ENCODE measurements around the gene MOB3B.
"Not testable (repeated sequence)": the region's sequence is repeated elsewhere in the genome, so short reads cannot be mapped to it uniquely, and the experiment has no call there.

Gene MOB3B

DNA sequence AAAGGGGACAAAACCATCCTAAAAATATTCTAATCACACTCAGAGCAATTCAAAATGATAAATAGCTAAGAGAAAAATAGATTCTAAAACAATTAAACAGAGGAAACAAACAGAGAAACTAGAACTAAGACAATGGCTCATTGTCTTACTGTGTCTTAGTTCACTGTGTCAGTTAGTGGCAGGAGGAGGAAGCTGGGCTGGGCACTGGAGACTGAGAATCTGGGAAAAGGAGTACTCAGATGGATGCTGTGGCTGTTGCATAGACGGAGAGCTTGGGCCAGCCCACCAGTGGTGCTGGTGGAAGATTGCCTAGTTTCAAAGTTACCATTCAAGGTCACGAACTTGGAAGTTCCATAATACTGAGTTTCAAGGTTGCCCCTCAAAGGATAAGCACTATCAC, 100.2 kb downstream of the MOB3B start:
- Histone ChIP-seq H3K27me3 (ENCODE audit: control insufficient read depth in 2 of 2, insufficient read depth in 2 of 2, low read length in 2 of 2) (no peaks in the 10 kb centered on the region), H3K27ac (ENCODE audit: low read depth in 2 of 2, low read length in 2 of 2) (peak overlapping the region; percentile 53 to 56), H3K9me3 (ENCODE audit: control insufficient read depth in 2 of 2, low read length in 2 of 2) (no peaks in the 10 kb centered on the region), H3K36me3 (ENCODE audit: control insufficient read depth in 2 of 2, insufficient read depth in 2 of 2, low read length in 2 of 2) (peaks cover 0 to 3% of the 10 kb centered on the region in 2 donors), H3K9ac (ENCODE audit: low read depth in 1 of 2, low read length in 2 of 2) (no peak overlapping the region), H3K4me3 (ENCODE audit: low read length in 2 of 2) (no peak overlapping the region), H3K4me1 (ENCODE audit: control insufficient read depth in 2 of 2, insufficient read depth in 2 of 2, low read length in 2 of 2) (peaks cover 5 to 19% of the 10 kb centered on the region in 2 donors)

DNA sequence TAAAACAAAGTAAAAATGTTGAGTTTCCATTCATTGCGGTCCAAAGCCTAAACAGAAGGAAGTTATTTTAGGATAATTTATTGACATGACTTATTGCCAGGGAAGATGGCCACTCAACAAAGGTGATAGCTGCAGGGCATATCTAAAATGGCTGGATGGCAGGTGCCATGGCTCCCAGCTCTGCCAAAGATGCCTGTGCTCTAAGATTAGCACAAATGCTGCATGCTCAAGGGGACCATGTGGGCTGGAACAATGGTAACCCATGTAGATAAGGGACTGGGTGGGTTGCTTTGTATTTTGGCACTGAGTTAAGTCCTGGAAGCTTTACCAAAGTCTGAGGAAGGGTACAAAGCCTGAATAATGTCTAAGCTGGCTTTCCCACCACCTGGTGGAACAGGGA, 101.1 kb downstream of the MOB3B start:
- H3K4me1 ChIP-seq (ENCODE audit: control insufficient read depth in 2 of 2, insufficient read depth in 2 of 2, low read length in 2 of 2): peaks cover 5 to 11% of the 10 kb centered on the region in 2 donors
- H3K9ac ChIP-seq (ENCODE audit: low read depth in 1 of 2, low read length in 2 of 2): no peak overlapping the region
- H3K9me3 ChIP-seq (ENCODE audit: control insufficient read depth in 2 of 2, low read length in 2 of 2): no peaks in the 10 kb centered on the region
- H3K4me3 ChIP-seq (ENCODE audit: low read length in 2 of 2): no peak overlapping the region
- H3K36me3 ChIP-seq (ENCODE audit: control insufficient read depth in 2 of 2, insufficient read depth in 2 of 2, low read length in 2 of 2): peaks cover 0 to 3% of the 10 kb centered on the region in 2 donors
- no peak overlapping the region for H3K27ac ChIP-seq (ENCODE audit: low read depth in 2 of 2, low read length in 2 of 2)
- no peaks in the 10 kb centered on the region for H3K27me3 ChIP-seq (ENCODE audit: control insufficient read depth in 2 of 2, insufficient read depth in 2 of 2, low read length in 2 of 2)

DNA sequence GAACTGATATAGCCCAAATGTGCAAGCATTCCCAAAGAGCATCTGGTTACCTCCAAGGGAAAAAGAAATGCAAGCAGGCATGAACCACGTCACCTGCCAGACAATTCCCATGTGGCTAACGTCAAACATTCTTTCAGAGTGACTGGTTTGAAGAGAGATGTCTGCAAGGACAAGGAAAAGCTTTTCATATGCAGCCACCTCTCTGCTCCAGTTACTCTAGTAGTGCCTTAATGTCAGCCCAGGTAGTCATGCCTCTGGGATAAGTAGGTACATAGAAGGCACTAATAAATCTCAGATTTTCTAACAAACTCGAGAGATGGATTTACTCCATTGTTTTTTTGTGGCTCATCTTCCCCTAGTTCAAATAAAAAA, 102.4 kb downstream of the MOB3B start:
- Histone ChIP-seq H3K4me1 (ENCODE audit: control insufficient read depth in 2 of 2, insufficient read depth in 2 of 2, low read length in 2 of 2) (peaks cover 0 to 7% of the 10 kb centered on the region in 2 donors), H3K9me3 (ENCODE audit: control insufficient read depth in 2 of 2, low read length in 2 of 2) (no peaks in the 10 kb centered on the region), H3K27me3 (ENCODE audit: control insufficient read depth in 2 of 2, insufficient read depth in 2 of 2, low read length in 2 of 2) (no peaks in the 10 kb centered on the region), H3K4me3 (ENCODE audit: low read length in 2 of 2) (no peak overlapping the region), H3K9ac (ENCODE audit: low read depth in 1 of 2, low read length in 2 of 2) (no peak overlapping the region), H3K27ac (ENCODE audit: low read depth in 2 of 2, low read length in 2 of 2) (no peak overlapping the region), H3K36me3 (ENCODE audit: control insufficient read depth in 2 of 2, insufficient read depth in 2 of 2, low read length in 2 of 2) (peaks cover 0 to 3% of the 10 kb centered on the region in 2 donors)

DNA sequence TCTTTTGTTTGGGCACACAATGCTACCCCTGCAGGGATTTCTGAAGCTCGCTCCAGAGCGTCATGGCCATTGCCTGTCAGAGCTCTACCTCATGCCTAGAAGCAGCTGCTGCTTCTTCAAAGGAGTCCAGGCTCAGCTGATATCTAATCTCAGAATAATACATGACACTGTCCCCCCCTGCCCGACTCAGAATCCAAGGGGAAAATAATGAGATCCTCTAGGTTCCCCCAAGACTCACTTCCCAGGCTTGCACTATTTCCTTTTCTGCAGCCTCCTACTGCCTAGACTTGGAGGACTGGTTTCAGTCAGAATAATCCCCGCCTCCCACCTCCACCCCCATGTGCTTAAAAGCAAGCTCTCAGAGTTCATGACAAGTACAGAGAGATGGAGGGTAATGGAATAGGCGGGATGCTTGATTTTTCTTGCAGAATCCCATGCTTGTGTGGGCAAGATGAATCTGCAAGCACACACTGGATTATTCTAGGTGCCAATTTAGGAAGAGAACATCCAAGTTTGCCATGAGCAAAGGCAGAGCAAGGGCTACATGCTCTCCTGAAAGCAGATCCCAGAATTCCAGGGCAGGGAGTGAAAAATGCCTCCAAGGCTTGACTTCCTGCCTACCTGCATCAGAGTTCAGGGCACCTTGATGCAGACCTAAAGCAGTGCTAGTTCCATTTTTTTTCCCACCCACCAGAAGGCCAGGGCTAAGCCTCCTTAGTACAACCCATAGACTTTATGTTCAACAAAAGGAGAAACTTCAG, 102.9 kb downstream of the MOB3B start:
- Histone ChIP-seq H3K27ac (ENCODE audit: low read depth in 2 of 2, low read length in 2 of 2) (no peak overlapping the region), H3K4me3 (ENCODE audit: low read length in 2 of 2) (no peak overlapping the region)

DNA sequence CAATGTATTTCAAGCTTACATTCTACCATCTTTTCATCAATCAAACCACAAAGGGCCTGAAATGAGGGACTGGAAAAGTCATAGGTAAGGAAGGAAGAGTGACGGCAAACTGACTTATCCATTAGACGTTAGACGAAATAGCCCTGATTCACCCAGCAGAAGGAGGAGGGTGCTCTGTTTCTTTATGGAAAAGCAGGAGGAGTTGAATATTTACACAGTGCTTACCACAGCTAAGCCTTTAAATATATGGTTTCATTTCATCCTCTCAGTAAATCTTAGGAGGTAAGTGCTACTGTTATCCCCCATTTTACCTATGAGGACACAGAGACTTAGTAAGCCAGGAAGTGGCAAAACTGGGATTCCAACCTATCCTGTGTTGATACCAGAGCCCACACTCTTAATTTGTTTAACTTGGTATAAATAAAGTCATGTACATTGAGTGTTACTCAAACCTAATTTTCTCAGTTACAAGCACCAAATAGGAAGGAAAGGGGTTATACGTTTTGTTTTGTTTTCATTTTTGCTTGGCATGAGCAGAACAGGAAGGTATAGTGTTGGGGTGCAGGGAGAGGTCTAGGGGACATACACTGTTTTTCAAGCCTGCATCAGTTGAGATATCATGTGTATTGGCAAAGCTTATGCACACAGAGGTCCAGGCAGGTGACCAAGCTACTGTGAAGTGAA, 103.6 kb downstream of the MOB3B start:
- no peak overlapping the region for H3K4me3 ChIP-seq (ENCODE audit: low read length in 2 of 2)
- H3K9me3 ChIP-seq (ENCODE audit: control insufficient read depth in 2 of 2, low read length in 2 of 2): no peaks in the 10 kb centered on the region
- no peaks in the 10 kb centered on the region for H3K36me3 ChIP-seq (ENCODE audit: control insufficient read depth in 2 of 2, insufficient read depth in 2 of 2, low read length in 2 of 2)
- H3K4me1 ChIP-seq (ENCODE audit: control insufficient read depth in 2 of 2, insufficient read depth in 2 of 2, low read length in 2 of 2): peaks cover 0 to 7% of the 10 kb centered on the region in 2 donors
- H3K27me3 ChIP-seq (ENCODE audit: control insufficient read depth in 2 of 2, insufficient read depth in 2 of 2, low read length in 2 of 2): no peaks in the 10 kb centered on the region
- no peak overlapping the region for H3K9ac ChIP-seq (ENCODE audit: low read depth in 1 of 2, low read length in 2 of 2)
- no peak overlapping the region for H3K27ac ChIP-seq (ENCODE audit: low read depth in 2 of 2, low read length in 2 of 2)

More for the DNA sequence above, 102.9 kb downstream of the MOB3B start:
- peaks cover 0 to 7% of the 10 kb centered on the region in 2 donors for H3K4me1 ChIP-seq (ENCODE audit: control insufficient read depth in 2 of 2, insufficient read depth in 2 of 2, low read length in 2 of 2)
- no peaks in the 10 kb centered on the region for H3K9me3 ChIP-seq (ENCODE audit: control insufficient read depth in 2 of 2, low read length in 2 of 2)
- peaks cover 0 to 3% of the 10 kb centered on the region in 2 donors for H3K36me3 ChIP-seq (ENCODE audit: control insufficient read depth in 2 of 2, insufficient read depth in 2 of 2, low read length in 2 of 2)
- no peaks in the 10 kb centered on the region for H3K27me3 ChIP-seq (ENCODE audit: control insufficient read depth in 2 of 2, insufficient read depth in 2 of 2, low read length in 2 of 2)
- H3K9ac ChIP-seq (ENCODE audit: low read depth in 1 of 2, low read length in 2 of 2): no peak overlapping the region

DNA sequence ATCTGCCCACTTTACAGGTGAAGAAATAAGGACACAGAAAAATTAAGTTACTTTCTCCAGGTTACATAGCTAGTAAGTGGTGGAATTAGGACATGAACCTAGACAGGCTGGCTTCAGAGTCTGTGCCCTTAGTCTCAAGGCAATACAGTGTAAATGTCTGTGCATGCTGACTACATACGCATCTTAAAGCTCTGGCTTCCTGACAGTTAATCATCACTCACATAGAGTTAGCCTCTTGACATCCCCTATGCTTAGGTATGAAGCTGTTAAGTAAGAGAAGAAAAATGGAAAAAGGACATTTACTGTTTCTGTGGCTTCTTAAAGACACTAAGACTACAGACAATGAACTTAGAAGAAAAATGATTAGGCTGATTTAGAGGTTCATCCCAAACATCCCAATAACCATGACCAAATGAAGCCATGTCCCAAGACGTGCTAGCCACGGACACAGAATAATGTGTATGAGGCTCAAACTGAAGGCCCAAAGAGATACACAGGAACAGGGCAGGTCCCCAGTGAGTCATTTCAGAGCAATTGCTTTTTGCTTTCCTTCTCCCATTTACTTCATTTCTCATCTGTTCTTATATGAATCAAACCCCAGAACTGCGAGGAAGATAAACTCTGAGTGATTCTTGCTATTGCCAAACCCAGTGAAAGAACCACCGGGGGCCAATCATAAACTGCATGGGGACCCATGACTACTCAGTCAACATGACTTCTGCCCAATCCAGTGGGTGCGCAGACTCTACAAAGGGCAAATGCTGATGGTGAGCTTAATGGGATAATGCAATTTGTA, 105.5 kb downstream of the MOB3B start:
- Histone ChIP-seq H3K27ac (ENCODE audit: low read depth in 2 of 2, low read length in 2 of 2) (no peak overlapping the region), H3K4me1 (ENCODE audit: control insufficient read depth in 2 of 2, insufficient read depth in 2 of 2, low read length in 2 of 2) (no peaks in the 10 kb centered on the region), H3K4me3 (ENCODE audit: low read length in 2 of 2) (no peak overlapping the region), H3K36me3 (ENCODE audit: control insufficient read depth in 2 of 2, insufficient read depth in 2 of 2, low read length in 2 of 2) (no peaks in the 10 kb centered on the region), H3K9ac (ENCODE audit: low read depth in 1 of 2, low read length in 2 of 2) (no peak overlapping the region), H3K9me3 (ENCODE audit: control insufficient read depth in 2 of 2, low read length in 2 of 2) (no peaks in the 10 kb centered on the region), H3K27me3 (ENCODE audit: control insufficient read depth in 2 of 2, insufficient read depth in 2 of 2, low read length in 2 of 2) (no peaks in the 10 kb centered on the region)

DNA sequence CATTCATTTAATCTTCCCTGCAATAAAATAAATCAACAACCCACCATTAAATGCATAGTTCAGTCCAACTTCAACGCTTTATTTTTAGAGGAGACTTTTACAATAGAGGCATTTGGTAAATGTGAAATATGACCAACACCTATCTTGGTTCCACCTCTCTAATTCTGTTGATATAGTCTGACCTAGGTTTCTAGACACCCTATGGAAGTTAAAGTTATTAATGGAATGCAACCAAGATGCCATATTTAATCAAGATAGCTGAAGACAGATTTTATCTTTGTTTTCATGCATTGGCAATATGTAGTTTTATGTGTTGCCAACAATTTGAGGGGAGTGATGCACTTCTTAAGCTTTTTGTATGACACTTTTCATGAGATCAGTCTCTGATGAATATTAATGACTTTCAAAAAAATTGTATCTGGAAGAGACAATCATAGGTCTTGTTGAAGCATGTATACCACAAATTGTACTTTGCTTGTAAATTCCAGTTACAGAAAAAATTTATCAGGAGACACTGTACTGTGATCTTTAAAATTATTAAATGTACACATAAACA, 107.3 kb downstream of the MOB3B start:
- peaks cover 0 to under 1% of the 10 kb centered on the region in 2 donors for H3K4me1 ChIP-seq (ENCODE audit: control insufficient read depth in 2 of 2, insufficient read depth in 2 of 2, low read length in 2 of 2)

DNA sequence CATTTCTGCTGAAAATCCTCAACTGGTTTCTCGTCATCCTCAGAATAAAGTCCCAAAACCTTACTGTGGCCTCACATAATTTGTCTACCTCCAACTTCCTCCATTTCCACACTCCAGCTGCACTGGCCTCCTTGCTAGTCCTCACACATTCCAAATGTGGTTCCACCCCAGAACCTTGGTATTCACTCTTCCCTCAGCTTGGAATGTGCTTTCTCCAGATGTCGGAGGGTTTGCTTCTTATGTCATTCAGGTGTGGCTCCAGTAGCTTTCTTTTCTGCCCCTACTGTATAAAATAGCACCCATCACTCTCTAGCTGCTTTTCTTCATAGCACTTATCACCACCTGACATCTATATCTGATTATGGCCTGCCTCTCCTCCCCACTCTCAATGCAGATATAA, 108.0 kb downstream of the MOB3B start:
- no peaks in the 10 kb centered on the region for H3K27me3 ChIP-seq (ENCODE audit: control insufficient read depth in 2 of 2, insufficient read depth in 2 of 2, low read length in 2 of 2)
- no peaks in the 10 kb centered on the region for H3K36me3 ChIP-seq (ENCODE audit: control insufficient read depth in 2 of 2, insufficient read depth in 2 of 2, low read length in 2 of 2)
- H3K4me3 ChIP-seq (ENCODE audit: low read length in 2 of 2): no peak overlapping the region
- H3K9me3 ChIP-seq (ENCODE audit: control insufficient read depth in 2 of 2, low read length in 2 of 2): no peaks in the 10 kb centered on the region
- H3K9ac ChIP-seq (ENCODE audit: low read depth in 1 of 2, low read length in 2 of 2): no peak overlapping the region
- peaks cover 0 to 3% of the 10 kb centered on the region in 2 donors for H3K4me1 ChIP-seq (ENCODE audit: control insufficient read depth in 2 of 2, insufficient read depth in 2 of 2, low read length in 2 of 2)
- no peak overlapping the region for H3K27ac ChIP-seq (ENCODE audit: low read depth in 2 of 2, low read length in 2 of 2)

More for the DNA sequence above, 107.3 kb downstream of the MOB3B start:
- H3K9me3 ChIP-seq (ENCODE audit: control insufficient read depth in 2 of 2, low read length in 2 of 2): no peaks in the 10 kb centered on the region
- H3K9ac ChIP-seq (ENCODE audit: low read depth in 1 of 2, low read length in 2 of 2): no peak overlapping the region
- H3K27ac ChIP-seq (ENCODE audit: low read depth in 2 of 2, low read length in 2 of 2): no peak overlapping the region
- no peaks in the 10 kb centered on the region for H3K27me3 ChIP-seq (ENCODE audit: control insufficient read depth in 2 of 2, insufficient read depth in 2 of 2, low read length in 2 of 2)
- H3K4me3 ChIP-seq (ENCODE audit: low read length in 2 of 2): no peak overlapping the region
- no peaks in the 10 kb centered on the region for H3K36me3 ChIP-seq (ENCODE audit: control insufficient read depth in 2 of 2, insufficient read depth in 2 of 2, low read length in 2 of 2)

DNA sequence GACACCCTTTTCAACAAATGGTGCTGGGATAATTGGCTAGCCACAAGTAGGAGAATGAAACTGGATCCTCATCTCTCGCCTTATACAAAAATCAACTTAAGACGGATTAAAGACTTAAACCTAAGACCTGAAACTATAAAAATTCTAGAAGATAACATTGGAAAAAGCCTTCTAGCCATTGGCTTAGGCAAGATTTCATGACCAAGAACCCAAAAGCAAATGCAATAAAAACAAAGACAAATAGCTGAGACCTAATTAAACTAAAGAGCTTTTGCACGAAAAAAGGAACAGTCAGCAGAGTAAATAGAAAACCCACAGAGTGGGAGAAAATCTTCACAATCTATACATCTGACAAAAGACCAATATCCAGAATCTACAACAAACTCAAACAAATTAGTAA, 110.1 kb downstream of the MOB3B start:
- not testable (repeated sequence) for H3K36me3 ChIP-seq (ENCODE audit: control insufficient read depth in 2 of 2, insufficient read depth in 2 of 2, low read length in 2 of 2); H3K9ac ChIP-seq (ENCODE audit: low read depth in 1 of 2, low read length in 2 of 2); H3K4me3 ChIP-seq (ENCODE audit: low read length in 2 of 2); H3K27me3 ChIP-seq (ENCODE audit: control insufficient read depth in 2 of 2, insufficient read depth in 2 of 2, low read length in 2 of 2); H3K27ac ChIP-seq (ENCODE audit: low read depth in 2 of 2, low read length in 2 of 2); H3K4me1 ChIP-seq (ENCODE audit: control insufficient read depth in 2 of 2, insufficient read depth in 2 of 2, low read length in 2 of 2); H3K9me3 ChIP-seq (ENCODE audit: control insufficient read depth in 2 of 2, low read length in 2 of 2)

All from mucosa of rectum (tissue), 2 donors.